AG08396 (cell line): ENCODE data around the gene PDGFRA.
A peak's percentile ranks its signal among the peaks of the same experiment; 100 is the strongest.

ENCODE experiments used
- DNase-seq: peaks from one replicate; pipeline ENCODE4 v3.0.0; 2012; ENCODE audit warnings: low spot score, mixed read lengths

Gene PDGFRA

GRCh38 chr4:54228961-54229501 lies at the start of gene PDGFRA:
Gene PDGFRA (plus strand): TSS chr4:54229293. CDS start chr4:54258769, 29,476 bp downstream.
- DNase-seq: peak; percentile 75

GRCh38 chr4:54184581-54184980 lies 44.5 kb upstream of the PDGFRA start:
- no peak for DNase-seq

- DNase-seq: no peak
Observed at GRCh38 chr4:54185044-54185780, 43.9 kb upstream of the PDGFRA start.

GRCh38 chr4:54185866-54186265 lies 43.2 kb upstream of the PDGFRA start:
- no peak for DNase-seq

GRCh38 chr4:54186371-54186770 lies 42.7 kb upstream of the PDGFRA start:
- DNase-seq: no peak

- DNase-seq: no peak
Observed at GRCh38 chr4:54187148-54187547, 41.9 kb upstream of the PDGFRA start.

GRCh38 chr4:54189140-54189539 lies 40.0 kb upstream of the PDGFRA start:
- no peak for DNase-seq

- DNase-seq: no peak
Observed at GRCh38 chr4:54192811-54193210, 36.3 kb upstream of the PDGFRA start.

- DNase-seq: no peak
Observed at GRCh38 chr4:54197926-54198325, 31.2 kb upstream of the PDGFRA start.

- DNase-seq: no peak
Observed at GRCh38 chr4:54199919-54200318, 29.2 kb upstream of the PDGFRA start.

- no peak for DNase-seq
Observed at GRCh38 chr4:54209617-54210016, 19.5 kb upstream of the PDGFRA start.

GRCh38 chr4:54213001-54213400 lies 16.1 kb upstream of the PDGFRA start:
- no peak for DNase-seq

- DNase-seq: no peak
Observed at GRCh38 chr4:54213761-54214160, 15.3 kb upstream of the PDGFRA start.

- DNase-seq: no peak
Observed at GRCh38 chr4:54215379-54216077, 13.6 kb upstream of the PDGFRA start.

GRCh38 chr4:54217642-54218495 lies 11.2 kb upstream of the PDGFRA start:
- peak; percentile 82 for DNase-seq

- DNase-seq: no peak
Observed at GRCh38 chr4:54218736-54219135, 10.4 kb upstream of the PDGFRA start.

- DNase-seq: no peak
Observed at GRCh38 chr4:54224996-54225597, 4.0 kb upstream of the PDGFRA start.

GRCh38 chr4:54225598-54226403 lies 3.3 kb upstream of the PDGFRA start:
- peak; percentile 38 for DNase-seq

GRCh38 chr4:54226404-54227255 lies 2.5 kb upstream of the PDGFRA start:
- peak; percentile 77 for DNase-seq
